B cell (primary cell): ENCODE data around the gene KLHL42. TPM values are rescaled to one million over a fixed set of nuclear protein-coding genes. Genes with fewer than 3 reads are reported as not detected.

ENCODE experiments used
- ATAC-seq: fragments of 200-7000 bp; cut with Tn5 transposase; one replicate; pipeline ENCODE4 v1.10.0; 2021; ENCODE audit warnings: low read depth, mild to moderate bottlenecking, moderate number of reproducible peaks, moderate library complexity
- CTCF ChIA-PET: fragments of 350-600 bp; sonication (Branson Sonifier 250); formaldehyde crosslinking; loops from one replicate; lab custom pipeline; 2021; ENCODE audit warnings: antibody characterized with exemption, inconsistent platforms; lab: Charles Lee
- POLR2A ChIA-PET: fragments of 350-600 bp; sonication (Branson Sonifier 250); formaldehyde crosslinking; loops from one replicate; lab custom pipeline; 2021; ENCODE audit warnings: antibody characterized with exemption; lab: Charles Lee
- DNase-seq: peaks from one replicate; pipeline ENCODE4 v3.0.0; 2013
- H2AFZ ChIP-seq: 2 replicates; pipeline ENCODE4 v1.6.1; 2012; ENCODE audit warnings: mild to moderate bottlenecking, low read depth, low read length; ENCODE audit not compliant: insufficient read depth, poor library complexity, severe bottlenecking
- H3K27ac ChIP-seq, 2 donors: 1 replicate in 1 of 2; 2 replicates in 1 of 2; pipeline ENCODE4 v1.5.1; 2012 to 2013; ENCODE audit warnings: low read length in 2 of 2, mild to moderate bottlenecking in 2 of 2, moderate library complexity in 1 of 2
- H3K27me3 ChIP-seq, 4 experiments: fragments of 200-600 bp in 1 of 4; sonication (generic) in 1 of 4; replicated peaks in 1 of 4; 1 replicate in 2 of 4; 2 replicates in 2 of 4; pipeline versions ENCODE4 v1.6.1 to v1.7.0; 2013 to 2016; ENCODE audit warnings: low read length in 3 of 4, mild to moderate bottlenecking in 2 of 4, mixed read lengths in 1 of 4, moderate library complexity in 1 of 4; ENCODE audit not compliant: insufficient read depth in 4 of 4, control insufficient read depth in 3 of 4; ENCODE audit errors: control extremely low read depth in 1 of 4
- H3K36me3 ChIP-seq, 2 experiments: replicated peaks in 1 of 2; 1 replicate in 1 of 2; 2 replicates in 1 of 2; pipeline versions ENCODE4 v1.6.1 to v1.7.1; 2013; ENCODE audit warnings: low read length in 1 of 2; ENCODE audit not compliant: insufficient read depth in 2 of 2, control insufficient read depth in 1 of 2; ENCODE audit errors: control extremely low read depth in 1 of 2, extremely low read depth in 1 of 2
- H3K4me1 ChIP-seq, 2 donors: fragments of 200-600 bp in 1 of 2; sonication (generic) in 1 of 2; 1 replicate in 1 of 2; 2 replicates in 1 of 2; pipeline versions ENCODE4 v1.5.1 to v1.6.1; 2013 to 2017; ENCODE audit warnings: low read length in 2 of 2; ENCODE audit not compliant: control insufficient read depth in 2 of 2, insufficient read depth in 2 of 2
- H3K4me2 ChIP-seq: replicated peaks from 2 replicates; pipeline ENCODE3; 2012; ENCODE audit warnings: mild to moderate bottlenecking, low read depth, low read length; ENCODE audit not compliant: poor library complexity, severe bottlenecking
- H3K4me3 ChIP-seq, 5 experiments: fragments of 200-600 bp in 1 of 5; sonication (generic) in 1 of 5; 1 replicate in 3 of 5; 2 replicates in 2 of 5; pipeline versions ENCODE4 v1.5.1 to v1.7.0; 2011 to 2016; ENCODE audit warnings: low read length in 4 of 5, mild to moderate bottlenecking in 4 of 5, low read depth in 2 of 5, control low read depth in 1 of 5, moderate library complexity in 1 of 5; ENCODE audit not compliant: insufficient read depth in 1 of 5; ENCODE audit errors: control extremely low read depth in 1 of 5, extremely low read depth in 1 of 5
- H3K79me2 ChIP-seq: fragments of 200-600 bp; sonication (generic); one replicate; pipeline ENCODE4 v1.6.0; 2016; ENCODE audit warnings: low read length; ENCODE audit not compliant: control insufficient read depth, insufficient read depth
- H3K9ac ChIP-seq: fragments of 200-600 bp; sonication (generic); 2 replicates; pipeline ENCODE4 v1.6.1; 2017; ENCODE audit warnings: mild to moderate bottlenecking, low read length, moderate library complexity
- H3K9me3 ChIP-seq, 3 donors: one replicate each; pipeline versions ENCODE4 v1.6.1 to v1.7.1; 2013; ENCODE audit warnings: low read length in 2 of 3; ENCODE audit not compliant: control insufficient read depth in 2 of 3, insufficient read depth in 1 of 3; ENCODE audit errors: control extremely low read depth in 1 of 3
- H4K20me1 ChIP-seq: 2 replicates; pipeline ENCODE4 v1.6.0; 2012; ENCODE audit warnings: mild to moderate bottlenecking, low read length; ENCODE audit not compliant: insufficient read depth, control insufficient read depth, poor library complexity, severe bottlenecking
- H3K27ac Mint-ChIP-seq: one replicate; pipeline ENCODE4 v1.8.0; 2021; ENCODE audit warnings: mixed read lengths
- H3K27me3 Mint-ChIP-seq: one replicate; pipeline ENCODE4 v1.8.0; 2021; ENCODE audit warnings: mixed read lengths
- H3K4me1 Mint-ChIP-seq: one replicate; pipeline ENCODE4 v1.8.0; 2021; ENCODE audit warnings: mixed read lengths
- H3K4me3 Mint-ChIP-seq: one replicate; pipeline ENCODE4 v1.8.0; 2021; ENCODE audit warnings: mixed read lengths
- H3K9me3 Mint-ChIP-seq: one replicate; pipeline ENCODE4 v1.8.0; 2022; ENCODE audit warnings: mixed read lengths; ENCODE audit not compliant: insufficient read depth
- CTCF ChIP-seq: fragments of 200-600 bp; IDR thresholded peaks from one replicate; pipeline ENCODE4 v1.8.0; 2022; ENCODE audit warnings: antibody characterized with exemption, mild to moderate bottlenecking
- EZH2 ChIP-seq: IDR thresholded peaks from 2 replicates; pipeline ENCODE4 v1.6.1; 2012; ENCODE audit warnings: borderline replicate concordance, low read depth, mild to moderate bottlenecking, moderate library complexity, low read length; ENCODE audit not compliant: insufficient read depth, poor library complexity, severe bottlenecking
- WGBS: methylation state at CpG from one replicate; pipeline ENCODE4 v1.1.5; 2013; ENCODE audit warnings: missing lambda C conversion rate; ENCODE audit not compliant: insufficient coverage; 5-methylcytosine and 5-hydroxymethylcytosine counted together
- intact Hi-C: fragments of 100-400 bp; cut with micrococcal nuclease; formaldehyde crosslinking; loops from one replicate; pipeline ENCODE4 v1.10.0; 2022
- polyA plus RNA-seq: library from polyadenylated mRNA; depleted of rRNA; stranded (reverse); fragments of >200 nt; gene quantifications from 2 replicates; pipeline ENCODE4 v1.2.3, GENCODE V29; 2012
- total RNA-seq, 2 donors: library from RNA; stranded (reverse); fragments of 120-200 nt in 1 of 2; gene quantifications; 1 replicate in 1 of 2; 2 replicates in 1 of 2; pipeline versions ENCODE4 v1.2.3 to v1.2.4, GENCODE V29; 2013 to 2022

The KLHL42 gene
- total and polyA plus RNA-seq, 2 donors (not counting 1 experiment from before 2014, with no cell fraction given), result 11.5 to 20.5 TPM

GRCh38 chr12:27821259-27821973, 41.4 kb downstream of the KLHL42 start:
- ATAC-seq (peak; percentile 23), DNase-seq (peak; percentile 65)
- intact Hi-C loops, result loop anchor here (1.0 kb wide), 2 partner anchors 41 to 88 kb away; partner anchors contain the start of genes KLHL42 and MANSC4
- H3K9ac ChIP-seq, result peak overlapping the region; percentile 19
- no peaks in the 10 kb centered on the region for H4K20me1 ChIP-seq
- no peaks in the 10 kb centered on the region for H3K27me3 ChIP-seq
- H3K79me2 ChIP-seq, result no peaks in the 10 kb centered on the region
- ChIA-PET POLR2A (no interaction called here), CTCF (interaction anchor here (0.8 to 3.4 kb wide), 15 partner anchors 9 to 119 kb away, joined by 3 to 26 read pairs (median 4); partner anchors contain the start of genes KLHL42 and MANSC4)
- peak; percentile 89 for TF ChIP-seq CTCF
- TF ChIP-seq EZH2, result no peak
- peak overlapping the region in 1 of 2 donors; percentile 2 for H3K27ac ChIP-seq
- H3K4me2 ChIP-seq, result peak overlapping the region; percentile 45
- no peak overlapping the region for H3K27ac Mint-ChIP-seq
- no peak overlapping the region for H3K4me3 ChIP-seq
- H3K9me3 Mint-ChIP-seq, result no peaks in the 10 kb centered on the region
- WGBS, result 0% methylated on average over 6 of the region's 7 CpGs
- no peaks in the 10 kb centered on the region for H3K36me3 ChIP-seq
- peaks cover 9% of the 10 kb centered on the region for H3K27me3 Mint-ChIP-seq
- H3K4me3 Mint-ChIP-seq, result no peak overlapping the region
- H3K4me1 Mint-ChIP-seq, result peaks cover 35% of the 10 kb centered on the region
- H2AFZ ChIP-seq, result no peak overlapping the region
- H3K9me3 ChIP-seq, result no peaks in the 10 kb centered on the region
- peaks cover 3 to 20% of the 10 kb centered on the region in 2 donors for H3K4me1 ChIP-seq
